ENCODE data around the gene ABLIM1.
"Not testable (repeated sequence)": the region's sequence is repeated elsewhere in the genome, so short reads cannot be mapped to it uniquely, and the experiment has no call there.

Gene ABLIM1

GRCh38 chr10:114658175-114658574, at the start of gene ABLIM1:
ABLIM1 (minus strand) TSS chr10:114658275; CDS start chr10:114658200, 75 bp downstream.
- no peak for DNase-seq (ENCODE audit: low spot score)

GRCh38 chr10:114706458-114707055, 48.5 kb upstream of the ABLIM1 start:
- no peak for DNase-seq (ENCODE audit: low spot score)

- no peak for DNase-seq (ENCODE audit: low spot score)
These were observed 46.6 kb upstream of the ABLIM1 start for GRCh38 chr10:114704679-114705078.

GRCh38 chr10:114703377-114704107, 45.5 kb upstream of the ABLIM1 start:
- peak; percentile 9 for DNase-seq (ENCODE audit: low spot score)

- DNase-seq (ENCODE audit: low spot score): no peak
These were observed 40.4 kb upstream of the ABLIM1 start for GRCh38 chr10:114698271-114699061.

GRCh38 chr10:114697061-114697598, 39.1 kb upstream of the ABLIM1 start:
- no peak for DNase-seq (ENCODE audit: low spot score)

GRCh38 chr10:114696301-114696700, 38.2 kb upstream of the ABLIM1 start:
- DNase-seq (ENCODE audit: low spot score): not testable (repeated sequence)

- DNase-seq (ENCODE audit: low spot score): peak; percentile 18
These were observed 36.7 kb upstream of the ABLIM1 start for GRCh38 chr10:114694752-114695151.

GRCh38 chr10:114694062-114694461, 36.0 kb upstream of the ABLIM1 start:
- peak; percentile 7 for DNase-seq (ENCODE audit: low spot score)

GRCh38 chr10:114691442-114691941, 33.4 kb upstream of the ABLIM1 start:
- no peak for DNase-seq (ENCODE audit: low spot score)

GRCh38 chr10:114688786-114689185, 30.7 kb upstream of the ABLIM1 start:
- no peak for DNase-seq (ENCODE audit: low spot score)

- DNase-seq (ENCODE audit: low spot score): no peak
These were observed 29.4 kb upstream of the ABLIM1 start for GRCh38 chr10:114687459-114687858.

- DNase-seq (ENCODE audit: low spot score): no peak
These were observed 27.9 kb upstream of the ABLIM1 start for GRCh38 chr10:114686013-114686412.

GRCh38 chr10:114685456-114685855, 27.4 kb upstream of the ABLIM1 start:
- no peak for DNase-seq (ENCODE audit: low spot score)

- DNase-seq (ENCODE audit: low spot score): no peak
These were observed 26.7 kb upstream of the ABLIM1 start for GRCh38 chr10:114684822-114685209.

- DNase-seq (ENCODE audit: low spot score): no peak
These were observed 26.2 kb upstream of the ABLIM1 start for GRCh38 chr10:114684084-114684821.

- DNase-seq (ENCODE audit: low spot score): no peak
These were observed 25.5 kb upstream of the ABLIM1 start for GRCh38 chr10:114683593-114683992.

- no peak for DNase-seq (ENCODE audit: low spot score)
These were observed 25.1 kb upstream of the ABLIM1 start for GRCh38 chr10:114683162-114683561.

- DNase-seq (ENCODE audit: low spot score): no peak
These were observed 24.5 kb upstream of the ABLIM1 start for GRCh38 chr10:114682532-114682931.

- no peak for DNase-seq (ENCODE audit: low spot score)
These were observed 24.0 kb upstream of the ABLIM1 start for GRCh38 chr10:114682121-114682520.

GRCh38 chr10:114681542-114681941, 23.5 kb upstream of the ABLIM1 start:
- no peak for DNase-seq (ENCODE audit: low spot score)
